ENCODE results near the gene NIPA2. TPM values are rescaled to one million over a fixed set of nuclear protein-coding genes. Genes with fewer than 3 reads are reported as not detected.

The NIPA2 gene
- polyA plus RNA-seq, 3 donors = 26.7 to 75.8 (median 49.0) TPM

DNA sequence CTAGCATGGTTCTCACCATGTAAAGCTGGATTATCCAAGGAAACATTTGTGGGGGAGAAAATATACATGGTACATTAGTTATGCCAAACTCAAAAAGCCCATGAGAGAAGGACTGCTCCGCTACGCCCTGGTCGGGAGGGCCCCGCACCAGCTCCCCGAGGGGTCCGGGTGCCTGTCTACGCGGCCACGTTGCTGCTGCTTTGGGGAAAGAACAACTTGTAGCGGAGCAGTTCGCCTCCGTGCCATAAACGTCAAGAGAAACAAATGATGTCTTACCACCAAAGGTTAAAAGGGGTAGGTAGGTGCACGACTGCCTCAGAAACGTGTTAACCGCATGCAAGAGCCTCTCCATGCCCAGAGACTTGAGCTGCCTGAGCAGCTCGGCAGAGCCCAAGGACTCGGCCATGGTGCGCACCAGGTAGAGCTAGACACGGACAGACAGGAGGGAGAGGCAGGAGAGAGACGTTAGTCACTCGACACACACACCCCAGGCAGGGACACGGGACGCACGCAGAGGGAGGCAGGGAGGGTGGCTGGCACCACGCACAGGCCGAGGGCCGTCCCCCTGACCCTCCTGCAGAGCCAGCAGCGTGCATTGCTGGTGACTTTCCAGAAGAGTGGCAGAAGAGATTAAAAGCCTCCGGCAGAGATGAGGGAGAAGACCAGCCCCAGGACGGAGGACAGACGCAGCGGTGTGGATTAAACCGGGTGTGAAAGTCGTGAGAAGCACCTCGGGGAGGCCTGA, 78.3 kb downstream of the NIPA2 start:
- H4K20me1 ChIP-seq (ENCODE audit: insufficient read depth, low read length) = no peaks in the 10 kb centered on the region
- H3K27me3 ChIP-seq (ENCODE audit: control insufficient read depth in 2 of 2, insufficient read depth in 2 of 2, low read length in 2 of 2) = no peaks in the 10 kb centered on the region
- H3K4me1 Mint-ChIP-seq = no peaks in the 10 kb centered on the region
- no peak for DNase-seq
- H3K9me3 ChIP-seq (replicated peaks in 1 of 2; ENCODE audit: control insufficient read depth in 1 of 2, insufficient read depth in 1 of 2, low read length in 2 of 2) = no peaks in the 10 kb centered on the region
- H3K4me3 ChIP-seq (replicated peaks in 1 of 3; ENCODE audit: low read depth in 2 of 3, low read length in 3 of 3) = no peak overlapping the region
- TF ChIP-seq, protein P1, sequence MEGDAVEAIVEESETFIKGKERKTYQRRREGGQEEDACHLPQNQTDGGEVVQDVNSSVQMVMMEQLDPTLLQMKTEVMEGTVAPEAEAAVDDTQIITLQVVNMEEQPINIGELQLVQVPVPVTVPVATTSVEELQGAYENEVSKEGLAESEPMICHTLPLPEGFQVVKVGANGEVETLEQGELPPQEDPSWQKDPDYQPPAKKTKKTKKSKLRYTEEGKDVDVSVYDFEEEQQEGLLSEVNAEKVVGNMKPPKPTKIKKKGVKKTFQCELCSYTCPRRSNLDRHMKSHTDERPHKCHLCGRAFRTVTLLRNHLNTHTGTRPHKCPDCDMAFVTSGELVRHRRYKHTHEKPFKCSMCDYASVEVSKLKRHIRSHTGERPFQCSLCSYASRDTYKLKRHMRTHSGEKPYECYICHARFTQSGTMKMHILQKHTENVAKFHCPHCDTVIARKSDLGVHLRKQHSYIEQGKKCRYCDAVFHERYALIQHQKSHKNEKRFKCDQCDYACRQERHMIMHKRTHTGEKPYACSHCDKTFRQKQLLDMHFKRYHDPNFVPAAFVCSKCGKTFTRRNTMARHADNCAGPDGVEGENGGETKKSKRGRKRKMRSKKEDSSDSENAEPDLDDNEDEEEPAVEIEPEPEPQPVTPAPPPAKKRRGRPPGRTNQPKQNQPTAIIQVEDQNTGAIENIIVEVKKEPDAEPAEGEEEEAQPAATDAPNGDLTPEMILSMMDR (IDR thresholded peaks at IDR 0.05) = no peak
- H3K79me2 ChIP-seq (ENCODE audit: insufficient read depth, low read length) = no peaks in the 10 kb centered on the region
- H3K27me3 Mint-ChIP-seq (ENCODE audit: low read depth in 3 of 3) = peaks cover 0 to 3% (median 0%) of the 10 kb centered on the region in 3 donors
- no peak overlapping the region for H3K27ac ChIP-seq (ENCODE audit: low read depth in 1 of 2, low read length in 2 of 2)
- no peak overlapping the region for H3K9ac ChIP-seq (ENCODE audit: insufficient read depth, low read length, poor library complexity, severe bottlenecking)
- peaks cover 68 to 92% of the 10 kb centered on the region in 2 donors for H3K36me3 Mint-ChIP-seq
- no peak overlapping the region for H2AFZ ChIP-seq (ENCODE audit: insufficient read depth, low read depth, low read length, poor library complexity, severe bottlenecking)
- H3K4me3 Mint-ChIP-seq = no peak overlapping the region
- peak overlapping the region in 1 of 7 donors; percentile 67 for H3K27ac Mint-ChIP-seq
- 96% methylated on average over 28 of the region's 36 CpGs for WGBS (ENCODE audit: insufficient coverage)
- H3K9me3 Mint-ChIP-seq = no peaks in the 10 kb centered on the region
- peaks cover 60 to 90% of the 10 kb centered on the region in 2 donors for H3K36me3 ChIP-seq (replicated peaks in 1 of 2; ENCODE audit: control insufficient read depth in 1 of 2, insufficient read depth in 2 of 2, low read length in 2 of 2)
- H3K4me2 ChIP-seq (replicated peaks; ENCODE audit: extremely low read depth, low read length, poor library complexity, severe bottlenecking) = no peak overlapping the region
- no peaks in the 10 kb centered on the region for H3K4me1 ChIP-seq (ENCODE audit: control insufficient read depth in 1 of 2, insufficient read depth in 2 of 2, low read length in 2 of 2)
- intact Hi-C loops (cut with micrococcal nuclease) = no loop called here

DNA sequence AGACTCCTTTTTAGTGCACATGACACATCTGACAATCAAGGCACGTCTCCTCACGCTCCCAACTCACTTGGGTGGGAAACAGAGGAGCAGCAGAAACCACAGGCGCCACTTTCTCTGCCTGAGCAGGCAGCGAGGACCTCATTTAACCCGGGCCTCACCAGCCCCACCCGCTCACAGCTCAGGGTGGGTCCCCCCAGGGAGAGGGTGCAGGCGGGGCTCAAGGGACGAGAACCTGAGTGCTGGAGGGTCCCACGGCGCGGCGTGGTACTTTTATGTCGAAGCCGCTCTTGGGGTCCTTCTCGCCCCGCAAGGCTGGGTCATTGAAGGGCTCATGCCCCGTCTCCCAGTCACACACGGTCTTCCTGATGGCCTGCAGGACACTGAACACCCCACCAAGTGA, 79.1 kb downstream of the NIPA2 start:
- Histone ChIP-seq H3K9me3 (replicated peaks in 1 of 2; ENCODE audit: control insufficient read depth in 1 of 2, insufficient read depth in 1 of 2, low read length in 2 of 2) (no peaks in the 10 kb centered on the region), H3K36me3 (replicated peaks in 1 of 2; ENCODE audit: control insufficient read depth in 1 of 2, insufficient read depth in 2 of 2, low read length in 2 of 2) (peaks cover 56 to 90% of the 10 kb centered on the region in 2 donors), H2AFZ (ENCODE audit: insufficient read depth, low read depth, low read length, poor library complexity, severe bottlenecking) (no peak overlapping the region), H3K9ac (ENCODE audit: insufficient read depth, low read length, poor library complexity, severe bottlenecking) (no peak overlapping the region), H4K20me1 (ENCODE audit: insufficient read depth, low read length) (peaks cover 3% of the 10 kb centered on the region), H3K27me3 (ENCODE audit: control insufficient read depth in 2 of 2, insufficient read depth in 2 of 2, low read length in 2 of 2) (no peaks in the 10 kb centered on the region), H3K27ac (ENCODE audit: low read depth in 1 of 2, low read length in 2 of 2) (no peak overlapping the region), H3K4me3 (replicated peaks in 1 of 3; ENCODE audit: low read depth in 2 of 3, low read length in 3 of 3) (no peak overlapping the region), H3K79me2 (ENCODE audit: insufficient read depth, low read length) (no peaks in the 10 kb centered on the region), H3K4me1 (ENCODE audit: control insufficient read depth in 1 of 2, insufficient read depth in 2 of 2, low read length in 2 of 2) (no peaks in the 10 kb centered on the region), H3K4me2 (replicated peaks; ENCODE audit: extremely low read depth, low read length, poor library complexity, severe bottlenecking) (no peak overlapping the region)
- H3K9me3 Mint-ChIP-seq = no peaks in the 10 kb centered on the region
- intact Hi-C loops (cut with micrococcal nuclease) = no loop called here
- no peak overlapping the region for H3K4me3 Mint-ChIP-seq
- no peaks in the 10 kb centered on the region for H3K4me1 Mint-ChIP-seq
- DNase-seq = no peak
- TF ChIP-seq, protein P1 (IDR thresholded peaks at IDR 0.05) = no peak
- peaks cover 68 to 91% of the 10 kb centered on the region in 2 donors for H3K36me3 Mint-ChIP-seq
- WGBS (ENCODE audit: insufficient coverage) = 96% methylated on average over 14 of the region's 18 CpGs
- peaks cover 0 to 2% (median 0%) of the 10 kb centered on the region in 3 donors for H3K27me3 Mint-ChIP-seq (ENCODE audit: low read depth in 3 of 3)
- no peak overlapping the region for H3K27ac Mint-ChIP-seq

Other genes starting within 250 kb of the NIPA2 start
- gene NIPA1, start 52.0 kb upstream of the NIPA2 start, polyA plus RNA-seq = 1 to 10 TPM in 1 of 3 donors, under 1 TPM in 2; 0.47 to 1.3 (median 0.54) TPM
- gene CYFIP1, start 141.7 kb downstream of the NIPA2 start, polyA plus RNA-seq = 10 to 100 TPM; 47.1 to 85.5 (median 63.8) TPM
- 1 to 10 TPM; 1.4 to 5.8 (median 1.8) TPM for gene TUBGCP5, start 200.9 kb downstream of the NIPA2 start, polyA plus RNA-seq